ENCODE results near the gene ASIC3.

The ASIC3 gene

DNA sequence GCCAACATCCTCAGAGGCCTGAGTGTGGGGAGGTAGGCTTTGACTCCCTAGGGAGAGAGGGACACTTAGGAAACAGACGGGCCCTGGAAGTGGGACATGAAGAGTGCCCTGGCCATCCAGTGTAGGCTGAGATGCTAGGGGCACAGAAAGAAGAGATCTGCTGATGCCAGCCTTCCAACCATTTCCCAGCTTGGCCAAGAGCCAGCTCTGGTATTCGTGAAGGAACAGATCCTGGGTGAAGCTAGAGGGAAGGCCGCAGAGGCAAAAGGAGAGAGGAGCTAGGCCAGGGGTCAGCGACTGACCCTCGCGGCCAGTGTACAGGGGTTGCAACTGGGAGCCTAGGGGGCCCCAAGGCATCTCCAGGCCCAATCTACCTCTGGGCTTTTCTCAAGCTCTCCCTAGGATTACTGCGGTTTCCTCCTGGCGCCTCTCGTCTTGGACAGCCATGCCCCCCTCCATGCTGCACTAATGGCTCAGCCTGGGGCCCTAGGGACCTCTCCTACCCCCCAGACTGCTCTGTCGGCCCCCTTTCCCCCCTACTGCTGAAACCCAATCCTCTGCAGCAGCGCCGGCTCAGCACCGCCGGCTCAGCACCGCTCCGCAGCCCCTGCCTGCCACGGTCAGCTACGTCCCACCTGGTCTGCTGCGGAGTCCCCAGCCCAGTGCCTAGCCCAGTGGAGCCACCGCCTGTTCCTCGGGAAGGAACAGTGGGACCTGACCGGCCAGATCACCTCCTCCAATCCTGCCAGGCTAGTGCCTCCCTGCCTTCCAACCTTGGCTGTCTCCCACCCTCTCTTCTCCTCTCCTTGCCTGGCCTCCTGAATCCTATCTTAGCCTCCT is at the start of gene ASIC3:
Gene ASIC3, plus strand, starts transcription at position 556 of the 840 bp plus-strand sequence. CDS start 355 bp downstream, outside the sequence.
- H3K9me3 ChIP-seq: no peaks in the 10 kb centered on the region
- H3K27ac ChIP-seq: no peak within 1 kb of the TSS
- intact Hi-C loops (cut with DNase I; ENCODE audit: low total_unique reads): no loop called here
- no peak within 1 kb of the TSS for H3K4me3 ChIP-seq
- H3K27me3 ChIP-seq: peaks cover 0 to 20% of the 10 kb centered on the region in 2 donors
- no peak for DNase-seq
- peaks cover 0 to 31% (median 8%) of the 10 kb centered on the region in 3 donors for H3K36me3 ChIP-seq
- TF ChIP-seq, protein P1, sequence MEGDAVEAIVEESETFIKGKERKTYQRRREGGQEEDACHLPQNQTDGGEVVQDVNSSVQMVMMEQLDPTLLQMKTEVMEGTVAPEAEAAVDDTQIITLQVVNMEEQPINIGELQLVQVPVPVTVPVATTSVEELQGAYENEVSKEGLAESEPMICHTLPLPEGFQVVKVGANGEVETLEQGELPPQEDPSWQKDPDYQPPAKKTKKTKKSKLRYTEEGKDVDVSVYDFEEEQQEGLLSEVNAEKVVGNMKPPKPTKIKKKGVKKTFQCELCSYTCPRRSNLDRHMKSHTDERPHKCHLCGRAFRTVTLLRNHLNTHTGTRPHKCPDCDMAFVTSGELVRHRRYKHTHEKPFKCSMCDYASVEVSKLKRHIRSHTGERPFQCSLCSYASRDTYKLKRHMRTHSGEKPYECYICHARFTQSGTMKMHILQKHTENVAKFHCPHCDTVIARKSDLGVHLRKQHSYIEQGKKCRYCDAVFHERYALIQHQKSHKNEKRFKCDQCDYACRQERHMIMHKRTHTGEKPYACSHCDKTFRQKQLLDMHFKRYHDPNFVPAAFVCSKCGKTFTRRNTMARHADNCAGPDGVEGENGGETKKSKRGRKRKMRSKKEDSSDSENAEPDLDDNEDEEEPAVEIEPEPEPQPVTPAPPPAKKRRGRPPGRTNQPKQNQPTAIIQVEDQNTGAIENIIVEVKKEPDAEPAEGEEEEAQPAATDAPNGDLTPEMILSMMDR (IDR thresholded peaks at IDR 0.05): no peak
- H3K4me1 ChIP-seq: peaks cover 0 to 16% (median 8%) of the 10 kb centered on the region in 4 donors

DNA sequence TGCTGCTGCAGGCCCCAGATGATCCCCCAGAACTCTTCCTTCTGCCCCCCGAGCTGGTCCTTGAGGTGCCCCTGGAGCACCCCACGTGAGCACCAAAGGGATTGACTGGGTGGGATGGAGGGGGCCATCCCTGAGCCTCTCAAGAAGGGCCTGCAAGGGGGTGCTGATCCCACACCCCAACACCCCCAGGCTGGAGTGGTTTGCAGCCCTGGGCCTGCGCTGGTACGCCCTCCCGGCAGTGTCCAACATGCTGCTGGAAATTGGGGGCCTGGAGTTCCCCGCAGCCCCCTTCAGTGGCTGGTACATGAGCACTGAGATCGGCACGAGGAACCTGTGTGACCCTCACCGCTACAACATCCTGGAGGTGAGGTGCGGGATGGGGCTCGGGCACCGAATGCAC is 49.3 kb upstream of the ASIC3 start:
- intact Hi-C loops (cut with DNase I; ENCODE audit: low total_unique reads): no loop called here

DNA sequence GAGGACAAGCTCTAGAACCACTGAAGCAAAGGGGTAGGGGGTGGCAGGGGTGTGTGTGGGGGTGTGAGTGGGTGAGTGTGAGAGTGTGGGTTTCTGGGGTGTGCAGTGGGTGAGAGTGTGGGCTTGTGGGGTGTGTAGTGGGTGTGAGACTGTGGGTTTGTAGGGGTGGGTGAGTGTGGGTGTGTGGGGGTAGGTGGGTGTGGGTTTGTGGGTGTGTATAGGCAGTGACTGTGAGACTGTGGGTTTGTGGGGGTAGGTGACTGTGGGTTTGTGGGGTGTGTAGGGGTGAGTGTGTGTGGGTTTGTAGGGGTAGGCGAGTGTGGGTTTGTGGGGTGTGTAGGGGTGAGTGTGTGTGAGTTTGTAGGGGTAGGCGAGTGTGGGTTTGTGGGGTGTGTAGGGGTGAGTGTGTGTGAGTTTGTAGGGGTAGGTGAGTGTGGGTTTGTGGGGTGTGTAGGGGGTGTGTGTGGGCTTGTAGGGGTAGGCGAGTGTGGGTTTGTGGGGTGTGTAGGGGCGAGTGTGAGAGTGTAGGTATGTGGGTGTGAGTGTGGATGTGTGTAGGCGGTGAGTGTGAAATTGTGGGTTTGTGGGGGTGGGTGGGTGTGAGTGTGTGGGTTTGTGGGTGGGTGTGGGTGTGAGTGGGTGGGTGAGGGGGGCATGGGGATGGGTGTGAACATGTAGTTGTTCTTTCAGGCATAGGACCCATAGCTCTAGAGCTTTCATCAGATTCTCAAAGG is 48.7 kb upstream of the ASIC3 start:
- Histone ChIP-seq H3K4me1 (no peaks in the 10 kb centered on the region), H3K4me3 (no peak overlapping the region), H3K36me3 (no peaks in the 10 kb centered on the region), H3K27me3 (peaks cover 0 to 64% of the 10 kb centered on the region in 2 donors), H3K27ac (no peak overlapping the region), H3K9me3 (no peaks in the 10 kb centered on the region)
- intact Hi-C loops (cut with DNase I; ENCODE audit: low total_unique reads): no loop called here
- no peak for DNase-seq
- TF ChIP-seq, protein P1 (IDR thresholded peaks at IDR 0.05): no peak

More for the DNA sequence above, 49.3 kb upstream of the ASIC3 start:
- no peaks in the 10 kb centered on the region for H3K4me1 ChIP-seq
- TF ChIP-seq, protein P1 (IDR thresholded peaks at IDR 0.05): no peak
- DNase-seq: no peak
- peaks cover 0 to 65% of the 10 kb centered on the region in 2 donors for H3K27me3 ChIP-seq
- H3K27ac ChIP-seq: no peak overlapping the region
- no peaks in the 10 kb centered on the region for H3K36me3 ChIP-seq
- no peaks in the 10 kb centered on the region for H3K9me3 ChIP-seq
- H3K4me3 ChIP-seq: no peak overlapping the region

DNA sequence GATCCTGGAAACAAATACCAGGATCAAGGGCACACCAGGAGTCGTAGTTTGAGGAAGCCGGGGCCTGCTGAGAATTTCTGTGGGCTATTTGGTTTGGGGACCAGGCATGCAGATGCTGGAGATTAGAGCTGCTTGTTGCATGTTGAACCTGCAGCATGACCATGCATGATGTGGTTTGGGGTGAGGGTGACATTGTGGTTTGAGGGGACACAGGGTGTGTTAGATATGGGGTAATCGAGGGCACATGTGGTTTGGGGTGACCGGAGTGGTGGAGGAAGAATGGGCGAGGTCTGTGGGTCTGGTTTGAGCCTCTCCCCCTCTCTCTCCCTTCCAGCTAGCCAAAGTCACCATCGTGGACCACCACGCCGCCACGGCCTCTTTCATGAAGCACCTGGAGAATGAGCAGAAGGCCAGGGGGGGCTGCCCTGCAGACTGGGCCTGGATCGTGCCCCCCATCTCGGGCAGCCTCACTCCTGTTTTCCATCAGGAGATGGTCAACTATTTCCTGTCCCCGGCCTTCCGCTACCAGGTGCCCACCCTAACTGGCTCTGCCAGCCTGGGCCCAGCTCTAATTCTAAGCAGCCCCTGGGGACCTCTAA is 47.3 kb upstream of the ASIC3 start:
- peaks cover 0 to 57% of the 10 kb centered on the region in 2 donors for H3K27me3 ChIP-seq
- H3K4me3 ChIP-seq: no peak overlapping the region
- H3K36me3 ChIP-seq: no peaks in the 10 kb centered on the region
- H3K9me3 ChIP-seq: no peaks in the 10 kb centered on the region
- H3K4me1 ChIP-seq: no peaks in the 10 kb centered on the region
- TF ChIP-seq, protein P1 (IDR thresholded peaks at IDR 0.05): no peak
- no peak overlapping the region for H3K27ac ChIP-seq
- intact Hi-C loops (cut with DNase I; ENCODE audit: low total_unique reads): no loop called here
- DNase-seq: no peak

DNA sequence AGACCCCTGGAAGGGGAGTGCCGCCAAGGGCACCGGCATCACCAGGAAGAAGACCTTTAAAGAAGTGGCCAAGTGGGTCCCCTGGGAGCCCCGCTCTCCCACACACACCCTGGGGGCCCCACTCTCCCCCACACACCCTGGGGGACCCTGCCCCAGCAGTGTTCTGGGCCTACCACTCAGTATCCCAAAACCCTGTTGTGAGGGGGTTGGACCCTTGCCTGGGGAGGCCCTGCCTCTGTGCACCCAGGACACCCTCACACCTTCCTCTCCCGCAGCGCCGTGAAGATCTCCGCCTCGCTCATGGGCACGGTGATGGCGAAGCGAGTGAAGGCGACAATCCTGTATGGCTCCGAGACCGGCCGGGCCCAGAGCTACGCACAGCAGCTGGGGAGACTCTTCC is 46.8 kb upstream of the ASIC3 start:
- Histone ChIP-seq H3K4me3 (no peak overlapping the region), H3K9me3 (no peaks in the 10 kb centered on the region), H3K4me1 (no peaks in the 10 kb centered on the region), H3K27me3 (peaks cover 0 to 52% of the 10 kb centered on the region in 2 donors), H3K36me3 (no peaks in the 10 kb centered on the region), H3K27ac (no peak overlapping the region)
- DNase-seq: no peak
- TF ChIP-seq, protein P1 (IDR thresholded peaks at IDR 0.05): no peak
- intact Hi-C loops (cut with DNase I; ENCODE audit: low total_unique reads): no loop called here
